Colonic mucosa (tissue), 4 donors: ENCODE results near the gene IPO5. TPM values are rescaled to one million over a fixed set of nuclear protein-coding genes. Genes with fewer than 3 reads are reported as not detected.

ENCODE experiments used
- DNase-seq: peaks from one replicate; pipeline ENCODE4 v3.0.0-alpha.2; 2020
- H3K27ac ChIP-seq: fragments of 200-600 bp; one replicate; pipeline ENCODE4 v1.8.0; 2021
- H3K27me3 ChIP-seq: fragments of 200-600 bp; one replicate; pipeline ENCODE4 v1.8.0; 2021
- H3K36me3 ChIP-seq: fragments of 200-600 bp; one replicate; pipeline ENCODE4 v1.8.0; 2021
- H3K4me1 ChIP-seq: fragments of 200-600 bp; one replicate; pipeline ENCODE4 v1.8.0; 2021; ENCODE audit warnings: mild to moderate bottlenecking
- H3K4me3 ChIP-seq: fragments of 200-600 bp; one replicate; pipeline ENCODE4 v1.8.0; 2021
- H3K9ac ChIP-seq, 2 donors: one replicate each; pipeline ENCODE4 v1.7.0; 2013; ENCODE audit warnings: control low read depth in 2 of 2, low read depth in 2 of 2, low read length in 2 of 2
- H3K9me3 ChIP-seq: fragments of 200-600 bp; one replicate; pipeline ENCODE4 v1.8.0; 2021
- CTCF ChIP-seq: fragments of 200-600 bp; IDR thresholded peaks from one replicate; pipeline ENCODE4 v1.8.0; 2022; ENCODE audit warnings: antibody characterized with exemption, mild to moderate bottlenecking
- intact Hi-C: fragments of 100-400 bp; cut with DNase I; formaldehyde crosslinking; loops from one replicate; pipeline ENCODE4 v1.14.1; 2022
- total RNA-seq, 2 donors: library from RNA; stranded (reverse); fragmentation: NEBNext Ultra II Directional in 1 of 2; extraction: Animal tissue kit (Norgen Biotek cat#: 25700) in 1 of 2; gene quantifications; one replicate each; pipeline ENCODE4 v1.2.1, GENCODE V29; 2021
- donor health status: healthy.
- donor health status: DM: no; HTN: no; CAD: no.
- donor health status: DM: no; HTN: no; CAD: no.

IPO5 gene
- total RNA-seq, 2 donors from 2014 or later, result 67.5 to 95.4 TPM

GRCh38 chr13:97938706-97939475 lies 14.6 kb upstream of the IPO5 start:
- no peak for TF ChIP-seq CTCF
- Histone ChIP-seq H3K9me3 (no peaks in the 10 kb centered on the region), H3K4me1 (no peaks in the 10 kb centered on the region), H3K36me3 (no peaks in the 10 kb centered on the region), H3K27ac (no peak overlapping the region), H3K9ac (no peak overlapping the region), H3K27me3 (no peaks in the 10 kb centered on the region), H3K4me3 (no peak overlapping the region)
- no peak for DNase-seq
- intact Hi-C loops, result no loop called here

- Histone ChIP-seq H3K27ac (no peak overlapping the region), H3K9me3 (no peaks in the 10 kb centered on the region), H3K9ac (no peak overlapping the region), H3K4me1 (no peaks in the 10 kb centered on the region), H3K4me3 (no peak overlapping the region), H3K36me3 (no peaks in the 10 kb centered on the region), H3K27me3 (no peaks in the 10 kb centered on the region)
- intact Hi-C loops, result no loop called here
- TF ChIP-seq CTCF, result no peak
- DNase-seq, result no peak
These were observed 9.0 kb upstream of the IPO5 start for GRCh38 chr13:97944396-97945029.

- H3K27me3 ChIP-seq, result no peaks in the 10 kb centered on the region
- H3K4me3 ChIP-seq, result no peak overlapping the region
- no peak overlapping the region for H3K27ac ChIP-seq
- intact Hi-C loops, result no loop called here
- no peaks in the 10 kb centered on the region for H3K9me3 ChIP-seq
- no peaks in the 10 kb centered on the region for H3K4me1 ChIP-seq
- no peak for TF ChIP-seq CTCF
- DNase-seq, result no peak
- H3K9ac ChIP-seq, result no peak overlapping the region
- no peaks in the 10 kb centered on the region for H3K36me3 ChIP-seq
These were observed 8.1 kb upstream of the IPO5 start for GRCh38 chr13:97945342-97945741.

- intact Hi-C loops, result no loop called here
- no peak overlapping the region for H3K9ac ChIP-seq
- no peaks in the 10 kb centered on the region for H3K9me3 ChIP-seq
- H3K36me3 ChIP-seq, result no peaks in the 10 kb centered on the region
- no peak for TF ChIP-seq CTCF
- H3K4me1 ChIP-seq, result no peaks in the 10 kb centered on the region
- H3K27ac ChIP-seq, result no peak overlapping the region
- H3K27me3 ChIP-seq, result no peaks in the 10 kb centered on the region
- DNase-seq, result no peak
- H3K4me3 ChIP-seq, result no peak overlapping the region
These were observed 7.6 kb upstream of the IPO5 start for GRCh38 chr13:97945792-97946419.

GRCh38 chr13:97946951-97947588 lies 6.4 kb upstream of the IPO5 start:
- no peak overlapping the region for H3K27ac ChIP-seq
- H3K4me3 ChIP-seq, result no peak overlapping the region
- H3K4me1 ChIP-seq, result no peaks in the 10 kb centered on the region
- no peaks in the 10 kb centered on the region for H3K27me3 ChIP-seq
- no peak for DNase-seq
- TF ChIP-seq CTCF, result no peak
- intact Hi-C loops, result no loop called here
- H3K9me3 ChIP-seq, result no peaks in the 10 kb centered on the region
- H3K36me3 ChIP-seq, result no peaks in the 10 kb centered on the region
- H3K9ac ChIP-seq, result no peak overlapping the region
